ENCODE data around the gene PRDM15. TPM values are rescaled to one million over a fixed set of nuclear protein-coding genes. Genes with fewer than 3 reads are reported as not detected.
A peak's percentile ranks its signal among the peaks of the same experiment; 100 is the strongest.

The PRDM15 gene
- total RNA-seq, 2 experiments from 2014 or later: 10.4 to 12.0 TPM

GRCh38 chr21:41761934-41762635, 117.1 kb downstream of the PRDM15 start:
- Histone ChIP-seq H3K27ac (ENCODE audit: low read depth in 1 of 2, low read length in 2 of 2) (no peak overlapping the region), H3K36me3 (ENCODE audit: insufficient read depth, low read length) (no peaks in the 10 kb centered on the region), H3K4me3 (ENCODE audit: low read length) (no peak overlapping the region), H3K9me3 (ENCODE audit: control insufficient read depth in 1 of 2, insufficient read depth in 1 of 2, low read length in 2 of 2) (peaks cover 0 to 10% of the 10 kb centered on the region in 2 experiments), H3K27me3 (ENCODE audit: control insufficient read depth in 1 of 2, insufficient read depth in 2 of 2, low read length in 2 of 2) (peaks cover 61 to 74% of the 10 kb centered on the region in 2 experiments), H3K4me1 (ENCODE audit: insufficient read depth, low read length) (peaks cover 28% of the 10 kb centered on the region)
- Mint-ChIP-seq H3K9me3 (no peaks in the 10 kb centered on the region), H3K4me1 (ENCODE audit: low read depth) (peaks cover 25% of the 10 kb centered on the region), H3K27ac (no peak overlapping the region), H3K27me3 (peaks cover 66% of the 10 kb centered on the region), H3K4me3 (no peak overlapping the region), H3K36me3 (ENCODE audit: low read depth) (no peaks in the 10 kb centered on the region)
- intact Hi-C loops (cut with DNase I, micrococcal nuclease): no loop called here
- ChIA-PET CTCF (interaction anchor here (0.6 kb wide), 1 partner anchor 24 kb away, joined by 3 read pairs; no protein-coding TSS in a partner anchor), POLR2A (no interaction called here)
- ATAC-seq (ENCODE audit: poor library complexity) (no peak), DNase-seq (peak in 1 of 14 experiments; percentile 35)
- TF ChIP-seq, protein P1, sequence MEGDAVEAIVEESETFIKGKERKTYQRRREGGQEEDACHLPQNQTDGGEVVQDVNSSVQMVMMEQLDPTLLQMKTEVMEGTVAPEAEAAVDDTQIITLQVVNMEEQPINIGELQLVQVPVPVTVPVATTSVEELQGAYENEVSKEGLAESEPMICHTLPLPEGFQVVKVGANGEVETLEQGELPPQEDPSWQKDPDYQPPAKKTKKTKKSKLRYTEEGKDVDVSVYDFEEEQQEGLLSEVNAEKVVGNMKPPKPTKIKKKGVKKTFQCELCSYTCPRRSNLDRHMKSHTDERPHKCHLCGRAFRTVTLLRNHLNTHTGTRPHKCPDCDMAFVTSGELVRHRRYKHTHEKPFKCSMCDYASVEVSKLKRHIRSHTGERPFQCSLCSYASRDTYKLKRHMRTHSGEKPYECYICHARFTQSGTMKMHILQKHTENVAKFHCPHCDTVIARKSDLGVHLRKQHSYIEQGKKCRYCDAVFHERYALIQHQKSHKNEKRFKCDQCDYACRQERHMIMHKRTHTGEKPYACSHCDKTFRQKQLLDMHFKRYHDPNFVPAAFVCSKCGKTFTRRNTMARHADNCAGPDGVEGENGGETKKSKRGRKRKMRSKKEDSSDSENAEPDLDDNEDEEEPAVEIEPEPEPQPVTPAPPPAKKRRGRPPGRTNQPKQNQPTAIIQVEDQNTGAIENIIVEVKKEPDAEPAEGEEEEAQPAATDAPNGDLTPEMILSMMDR (IDR thresholded peaks at IDR 0.05): no peak

GRCh38 chr21:41761211-41761933, 117.8 kb downstream of the PRDM15 start:
- H3K4me1 ChIP-seq (ENCODE audit: insufficient read depth, low read length): peaks cover 21% of the 10 kb centered on the region
- H3K27ac ChIP-seq (ENCODE audit: low read depth in 1 of 2, low read length in 2 of 2): no peak overlapping the region
- Mint-ChIP-seq H3K36me3 (ENCODE audit: low read depth) (no peaks in the 10 kb centered on the region), H3K9me3 (no peaks in the 10 kb centered on the region), H3K27me3 (peaks cover 64% of the 10 kb centered on the region), H3K4me3 (no peak overlapping the region), H3K4me1 (ENCODE audit: low read depth) (peaks cover 23% of the 10 kb centered on the region), H3K27ac (no peak overlapping the region)
- peaks cover 61 to 68% of the 10 kb centered on the region in 2 experiments for H3K27me3 ChIP-seq (ENCODE audit: control insufficient read depth in 1 of 2, insufficient read depth in 2 of 2, low read length in 2 of 2)
- peaks cover 0 to 10% of the 10 kb centered on the region in 2 experiments for H3K9me3 ChIP-seq (ENCODE audit: control insufficient read depth in 1 of 2, insufficient read depth in 1 of 2, low read length in 2 of 2)
- CTCF ChIA-PET: interaction anchor here (0.6 kb wide), 1 partner anchor 25 kb away, joined by 3 read pairs; no protein-coding TSS in a partner anchor
- intact Hi-C loops (cut with DNase I, micrococcal nuclease): no loop called here
- ATAC-seq (ENCODE audit: poor library complexity) (no peak), DNase-seq (peak in 2 of 14 experiments; percentile 55 to 61)
- TF ChIP-seq, protein P1 (IDR thresholded peaks at IDR 0.05): no peak
- no peak overlapping the region for H3K4me3 ChIP-seq (ENCODE audit: low read length)
- H3K36me3 ChIP-seq (ENCODE audit: insufficient read depth, low read length): no peaks in the 10 kb centered on the region
- POLR2A ChIA-PET: no interaction called here

GRCh38 chr21:41760411-41760810, 118.7 kb downstream of the PRDM15 start:
- CTCF ChIA-PET: no interaction called here
- H3K27ac ChIP-seq (ENCODE audit: low read depth in 1 of 2, low read length in 2 of 2): no peak overlapping the region
- intact Hi-C loops (cut with DNase I, micrococcal nuclease): no loop called here
- peaks cover 14% of the 10 kb centered on the region for H3K4me1 ChIP-seq (ENCODE audit: insufficient read depth, low read length)
- no peak overlapping the region for H3K4me3 Mint-ChIP-seq
- peaks cover 58% of the 10 kb centered on the region for H3K27me3 Mint-ChIP-seq
- peaks cover 0 to 3% of the 10 kb centered on the region in 2 experiments for H3K9me3 ChIP-seq (ENCODE audit: control insufficient read depth in 1 of 2, insufficient read depth in 1 of 2, low read length in 2 of 2)
- H3K27me3 ChIP-seq (ENCODE audit: control insufficient read depth in 1 of 2, insufficient read depth in 2 of 2, low read length in 2 of 2): peaks cover 54 to 58% of the 10 kb centered on the region in 2 experiments
- ATAC-seq (ENCODE audit: poor library complexity) (no peak), DNase-seq (no peak)
- POLR2A ChIA-PET: no interaction called here
- peaks cover 18% of the 10 kb centered on the region for H3K4me1 Mint-ChIP-seq (ENCODE audit: low read depth)
- no peaks in the 10 kb centered on the region for H3K36me3 ChIP-seq (ENCODE audit: insufficient read depth, low read length)
- no peak overlapping the region for H3K27ac Mint-ChIP-seq
- no peak overlapping the region for H3K4me3 ChIP-seq (ENCODE audit: low read length)
- H3K9me3 Mint-ChIP-seq: no peaks in the 10 kb centered on the region
- H3K36me3 Mint-ChIP-seq (ENCODE audit: low read depth): no peaks in the 10 kb centered on the region
- TF ChIP-seq, protein P1 (IDR thresholded peaks at IDR 0.05): no peak
